Uterus (tissue), 4 donors: Measurements from ENCODE around the gene ARL14. TPM values are rescaled to one million over a fixed set of nuclear protein-coding genes. Genes with fewer than 3 reads are reported as not detected.

Source experiments
- DNase-seq, 2 donors: peaks; one replicate each; pipeline ENCODE4 v3.0.0-alpha.2; 2019 to 2020
- H3K27ac ChIP-seq, 2 donors: fragments of 200-600 bp; sonication (generic); 1 replicate in 1 of 2; 2 replicates in 1 of 2; pipeline ENCODE4 v1.5.1; 2016 to 2018
- H3K27me3 ChIP-seq, 2 donors: fragments of 200-600 bp; sonication (generic); one replicate each; pipeline ENCODE4 v1.5.1; 2018 to 2019; ENCODE audit warnings: control low read depth in 1 of 2
- H3K36me3 ChIP-seq, 2 donors: fragments of 200-600 bp; sonication (generic); one replicate each; pipeline ENCODE4 v1.5.1; 2019; ENCODE audit warnings: control low read depth in 1 of 2
- H3K4me1 ChIP-seq, 2 donors: fragments of 200-600 bp; sonication (generic); one replicate each; pipeline ENCODE4 v1.5.1; 2018 to 2019; ENCODE audit warnings: control low read depth in 1 of 2
- H3K4me3 ChIP-seq, 2 donors: fragments of 200-600 bp; sonication (generic); 1 replicate in 1 of 2; 2 replicates in 1 of 2; pipeline ENCODE4 v1.5.1; 2018 to 2019; ENCODE audit warnings: mild to moderate bottlenecking in 1 of 2
- H3K9me3 ChIP-seq, 2 donors: fragments of 200-600 bp; sonication (generic); one replicate each; pipeline ENCODE4 v1.5.1; 2019; ENCODE audit warnings: control low read depth in 1 of 2
- POLR2A ChIP-seq, 2 donors: fragments of 450-650 bp; IDR thresholded peaks; one replicate each; pipeline ENCODE4 v1.6.1; 2016; ENCODE audit warnings: antibody characterized with exemption in 2 of 2, mild to moderate bottlenecking in 1 of 2, moderate library complexity in 1 of 2
- intact Hi-C: fragments of 100-400 bp; cut with DNase I; formaldehyde crosslinking; loops from one replicate; pipeline ENCODE4 v1.15.1; 2023; ENCODE audit warnings: low total_unique reads
- total RNA-seq, 4 donors: library from RNA; depleted of rRNA in 3 of 4; stranded (reverse); fragments of >200 nt in 3 of 4; gene quantifications; one replicate each; pipeline versions ENCODE4 v1.1.0 to v1.2.4, GENCODE V29; 2014 to 2023
- TF ChIP-seq, protein P1 (sequence below), 4 experiments: fragments of 200-600 bp in 2 of 4; fragments of 450-650 bp in 2 of 4; sonication (generic) in 2 of 4; IDR thresholded peaks; one replicate each; pipeline ENCODE4 v1.5.1; 2016 to 2019; ENCODE audit warnings: antibody characterized with exemption in 4 of 4, mild to moderate bottlenecking in 2 of 4, moderate library complexity in 1 of 4
- donor health status: DM: yes; HTN: yes; CAD: no.

The ARL14 gene
- total RNA-seq, 4 donors from 2014 or later: not detected

- no peaks in the 10 kb centered on the region for H3K27me3 ChIP-seq
- H3K4me1 ChIP-seq: no peaks in the 10 kb centered on the region
- TF ChIP-seq, protein P1, sequence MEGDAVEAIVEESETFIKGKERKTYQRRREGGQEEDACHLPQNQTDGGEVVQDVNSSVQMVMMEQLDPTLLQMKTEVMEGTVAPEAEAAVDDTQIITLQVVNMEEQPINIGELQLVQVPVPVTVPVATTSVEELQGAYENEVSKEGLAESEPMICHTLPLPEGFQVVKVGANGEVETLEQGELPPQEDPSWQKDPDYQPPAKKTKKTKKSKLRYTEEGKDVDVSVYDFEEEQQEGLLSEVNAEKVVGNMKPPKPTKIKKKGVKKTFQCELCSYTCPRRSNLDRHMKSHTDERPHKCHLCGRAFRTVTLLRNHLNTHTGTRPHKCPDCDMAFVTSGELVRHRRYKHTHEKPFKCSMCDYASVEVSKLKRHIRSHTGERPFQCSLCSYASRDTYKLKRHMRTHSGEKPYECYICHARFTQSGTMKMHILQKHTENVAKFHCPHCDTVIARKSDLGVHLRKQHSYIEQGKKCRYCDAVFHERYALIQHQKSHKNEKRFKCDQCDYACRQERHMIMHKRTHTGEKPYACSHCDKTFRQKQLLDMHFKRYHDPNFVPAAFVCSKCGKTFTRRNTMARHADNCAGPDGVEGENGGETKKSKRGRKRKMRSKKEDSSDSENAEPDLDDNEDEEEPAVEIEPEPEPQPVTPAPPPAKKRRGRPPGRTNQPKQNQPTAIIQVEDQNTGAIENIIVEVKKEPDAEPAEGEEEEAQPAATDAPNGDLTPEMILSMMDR (IDR thresholded peaks at IDR 0.05): no peak
- TF ChIP-seq POLR2A (IDR thresholded peaks at IDR 0.05): no peak
- H3K4me3 ChIP-seq: no peak overlapping the region
- intact Hi-C loops: no loop called here
- no peak overlapping the region for H3K27ac ChIP-seq
- no peak for DNase-seq
- H3K9me3 ChIP-seq: no peaks in the 10 kb centered on the region
- H3K36me3 ChIP-seq: no peaks in the 10 kb centered on the region
Observed at GRCh38 chr3:160671995-160672394, 5.0 kb upstream of the ARL14 start.

DNA sequence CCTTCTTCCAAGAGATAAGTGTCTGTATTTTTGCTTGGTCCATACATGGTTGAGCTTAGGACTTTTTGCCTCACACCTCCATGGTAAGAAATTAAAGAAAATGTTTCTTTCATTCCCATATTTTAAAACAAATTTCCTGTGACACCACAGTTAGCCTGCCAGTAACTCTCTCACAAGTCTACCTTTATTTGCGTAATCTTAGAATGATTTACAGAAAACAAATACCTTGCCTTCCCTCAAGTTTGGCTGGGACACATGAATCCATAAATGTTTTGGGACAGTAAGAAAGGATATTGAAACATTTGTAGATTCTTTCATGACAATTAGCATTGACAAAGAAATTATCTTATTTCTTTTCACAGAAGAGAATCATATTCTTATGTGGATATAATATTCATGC is 3.8 kb upstream of the ARL14 start:
- no peak overlapping the region for H3K27ac ChIP-seq
- no peak for TF ChIP-seq POLR2A (IDR thresholded peaks at IDR 0.05)
- TF ChIP-seq, protein P1 (IDR thresholded peaks at IDR 0.05): no peak
- H3K4me3 ChIP-seq: no peak overlapping the region
- H3K27me3 ChIP-seq: no peaks in the 10 kb centered on the region
- DNase-seq: no peak
- intact Hi-C loops: no loop called here
- H3K4me1 ChIP-seq: no peaks in the 10 kb centered on the region
- no peaks in the 10 kb centered on the region for H3K9me3 ChIP-seq
- no peaks in the 10 kb centered on the region for H3K36me3 ChIP-seq

DNA sequence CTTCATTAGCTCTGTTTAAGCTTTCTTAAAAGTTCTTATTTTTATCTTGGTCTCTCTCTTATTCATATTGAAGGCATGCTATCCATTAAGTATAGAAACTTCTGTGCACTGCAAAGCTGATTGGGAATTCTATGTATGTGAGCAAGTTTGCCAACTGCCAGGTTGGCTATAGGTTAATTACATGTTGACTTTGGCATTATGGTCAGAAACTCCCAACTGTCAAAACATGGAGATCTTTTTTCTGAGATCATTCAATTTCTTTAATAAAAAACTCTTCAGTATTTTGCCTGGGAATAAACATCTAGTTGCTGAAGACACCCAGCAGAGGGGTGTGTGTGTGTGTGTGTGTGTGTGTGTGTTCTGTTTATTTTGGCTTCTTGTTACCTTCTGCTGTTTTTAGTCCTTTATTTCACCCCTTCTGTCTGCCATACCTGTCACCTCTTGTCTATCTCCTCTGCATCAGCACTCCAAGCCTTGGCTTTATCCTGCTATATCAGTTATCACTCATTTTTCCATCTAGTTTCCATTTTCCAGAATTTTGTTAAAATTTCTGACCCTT is 1.3 kb upstream of the ARL14 start:
- no peak overlapping the region for H3K4me3 ChIP-seq
- no peaks in the 10 kb centered on the region for H3K4me1 ChIP-seq
- TF ChIP-seq, protein P1 (IDR thresholded peaks at IDR 0.05): no peak
- TF ChIP-seq POLR2A (IDR thresholded peaks at IDR 0.05): no peak
- no peaks in the 10 kb centered on the region for H3K27me3 ChIP-seq
- no peaks in the 10 kb centered on the region for H3K9me3 ChIP-seq
- H3K27ac ChIP-seq: no peak overlapping the region
- no peaks in the 10 kb centered on the region for H3K36me3 ChIP-seq
- DNase-seq: no peak
- intact Hi-C loops: no loop called here

DNA sequence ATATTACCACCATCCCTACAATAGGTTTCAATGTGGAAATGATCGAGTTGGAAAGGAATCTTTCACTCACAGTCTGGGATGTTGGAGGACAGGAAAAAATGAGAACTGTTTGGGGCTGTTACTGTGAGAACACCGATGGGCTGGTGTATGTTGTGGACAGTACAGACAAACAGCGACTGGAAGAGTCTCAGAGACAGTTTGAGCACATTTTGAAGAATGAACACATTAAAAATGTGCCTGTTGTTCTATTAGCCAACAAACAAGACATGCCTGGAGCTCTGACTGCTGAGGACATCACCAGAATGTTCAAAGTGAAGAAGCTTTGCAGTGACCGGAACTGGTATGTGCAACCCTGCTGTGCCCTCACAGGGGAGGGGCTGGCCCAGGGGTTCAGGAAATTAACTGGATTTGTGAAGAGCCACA is 510 bp downstream of the ARL14 start:
- H3K27me3 ChIP-seq: no peaks in the 10 kb centered on the region
- intact Hi-C loops: no loop called here
- no peaks in the 10 kb centered on the region for H3K36me3 ChIP-seq
- no peaks in the 10 kb centered on the region for H3K4me1 ChIP-seq
- DNase-seq: no peak
- no peak overlapping the region for H3K4me3 ChIP-seq
- no peak overlapping the region for H3K27ac ChIP-seq
- no peaks in the 10 kb centered on the region for H3K9me3 ChIP-seq
- TF ChIP-seq, protein P1 (IDR thresholded peaks at IDR 0.05): no peak
- TF ChIP-seq POLR2A (IDR thresholded peaks at IDR 0.05): no peak

- intact Hi-C loops: no loop called here
- no peaks in the 10 kb centered on the region for H3K4me1 ChIP-seq
- no peak for TF ChIP-seq POLR2A (IDR thresholded peaks at IDR 0.05)
- no peaks in the 10 kb centered on the region for H3K9me3 ChIP-seq
- no peak overlapping the region for H3K4me3 ChIP-seq
- H3K36me3 ChIP-seq: no peaks in the 10 kb centered on the region
- no peaks in the 10 kb centered on the region for H3K27me3 ChIP-seq
- H3K27ac ChIP-seq: no peak overlapping the region
- no peak for DNase-seq
Observed at GRCh38 chr3:160678292-160678842, 1.4 kb downstream of the ARL14 start.

DNA sequence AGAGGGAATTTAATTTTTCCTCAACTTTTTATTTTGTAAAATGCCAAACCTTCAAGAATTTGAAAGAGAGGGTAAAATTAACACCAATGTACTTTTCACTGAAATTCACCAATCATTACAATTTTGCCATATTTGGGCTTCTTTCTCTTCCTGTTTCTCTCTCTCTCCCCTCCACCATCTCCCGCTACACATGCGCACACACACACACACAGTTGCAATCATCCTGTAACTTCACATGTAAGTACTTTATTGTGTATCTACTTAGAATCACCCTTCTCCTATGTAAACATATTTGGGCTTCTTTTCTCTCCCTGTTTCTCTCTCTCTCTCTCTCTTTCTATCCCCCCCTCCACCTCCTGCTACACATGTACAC is 7.4 kb downstream of the ARL14 start:
- intact Hi-C loops: no loop called here
- no peaks in the 10 kb centered on the region for H3K27me3 ChIP-seq
- TF ChIP-seq, protein P1 (IDR thresholded peaks at IDR 0.05): no peak
- no peak for TF ChIP-seq POLR2A (IDR thresholded peaks at IDR 0.05)
- H3K4me3 ChIP-seq: no peak overlapping the region
- no peaks in the 10 kb centered on the region for H3K4me1 ChIP-seq
- DNase-seq: no peak
- no peaks in the 10 kb centered on the region for H3K9me3 ChIP-seq
- no peak overlapping the region for H3K27ac ChIP-seq
- H3K36me3 ChIP-seq: no peaks in the 10 kb centered on the region
